Measurements from ENCODE around the gene RMND5B. TPM values are rescaled to one million over a fixed set of nuclear protein-coding genes. Genes with fewer than 3 reads are reported as not detected.

RMND5B gene
- total RNA-seq, 4 donors from 2014 or later: 32.9 to 49.3 (median 48.2) TPM

DNA sequence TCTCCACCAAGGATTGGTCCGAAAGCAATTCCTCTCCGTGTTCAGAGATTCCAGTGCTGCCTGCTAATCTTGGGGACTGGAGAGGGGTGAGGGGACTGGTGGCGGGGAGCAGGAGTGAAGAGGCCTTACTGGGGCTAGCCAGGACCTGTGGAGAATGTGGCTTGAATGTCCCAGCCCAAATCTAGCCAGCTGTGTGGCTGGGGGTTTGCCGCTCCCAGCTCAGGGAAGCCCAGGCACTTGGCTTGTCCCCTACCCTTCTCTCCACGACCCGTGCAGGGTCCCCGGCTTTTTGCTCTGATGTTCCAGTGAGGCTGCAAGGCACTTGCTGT is 15.0 kb upstream of the RMND5B start:
- intact Hi-C loops (cut with DNase I): no loop called here
- H3K4me3 ChIP-seq (replicated peaks in 1 of 3): no peak overlapping the region
- WGBS, 2 donors: 45 to 66% methylated on average over 6 to 7 of the region's 7 CpGs

DNA sequence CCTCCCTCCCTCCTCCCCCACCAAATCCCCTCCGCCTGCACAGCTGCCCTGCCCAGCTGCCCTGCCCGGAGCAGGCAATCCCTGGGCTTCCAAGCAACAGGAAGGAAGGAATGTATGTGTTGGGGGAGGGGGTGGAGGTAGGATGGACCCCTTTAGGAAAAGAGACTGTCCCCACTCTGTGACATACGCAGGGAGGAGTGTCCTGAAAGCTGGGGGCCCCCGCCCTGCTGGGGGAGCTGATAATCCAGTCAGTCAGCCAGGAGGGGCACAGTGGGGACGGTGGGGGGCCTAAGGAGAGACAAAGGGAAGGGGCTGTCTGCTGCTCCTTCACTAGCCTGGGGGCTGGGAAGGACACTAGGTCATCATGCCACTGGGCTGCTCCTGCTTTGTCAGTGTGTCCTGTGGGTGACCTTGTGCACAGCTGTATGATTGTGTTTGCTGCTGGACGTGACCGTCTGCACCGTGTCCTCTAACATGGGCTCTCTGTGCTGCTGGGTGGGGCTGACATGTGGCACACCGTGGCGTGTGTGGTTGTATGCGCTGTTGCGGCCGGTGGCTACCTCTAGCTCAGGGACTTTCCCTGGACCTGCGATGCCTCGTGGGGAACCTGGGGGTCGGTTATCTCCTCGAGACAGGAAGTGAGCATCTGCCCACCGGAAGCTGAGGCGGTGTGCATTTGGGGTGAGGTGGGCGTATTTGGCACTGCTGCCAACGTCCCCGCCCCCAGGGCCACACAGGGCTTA is 14.5 kb upstream of the RMND5B start:
- intact Hi-C loops (cut with DNase I): no loop called here
- Histone ChIP-seq H3K27ac (no peak overlapping the region), H3K4me3 (replicated peaks in 1 of 3) (no peak overlapping the region), H3K4me1 (peaks cover 3 to 9% of the 10 kb centered on the region in 2 donors), H3K36me3 (no peaks in the 10 kb centered on the region), H3K9me3 (no peaks in the 10 kb centered on the region), H3K27me3 (no peaks in the 10 kb centered on the region)
- DNase-seq: no peak
- WGBS, 2 donors: 61 to 71% methylated on average over 12 to 21 of the region's 22 CpGs
- no peak for TF ChIP-seq POLR2A (IDR thresholded peaks at IDR 0.05)
- TF ChIP-seq, protein P1, sequence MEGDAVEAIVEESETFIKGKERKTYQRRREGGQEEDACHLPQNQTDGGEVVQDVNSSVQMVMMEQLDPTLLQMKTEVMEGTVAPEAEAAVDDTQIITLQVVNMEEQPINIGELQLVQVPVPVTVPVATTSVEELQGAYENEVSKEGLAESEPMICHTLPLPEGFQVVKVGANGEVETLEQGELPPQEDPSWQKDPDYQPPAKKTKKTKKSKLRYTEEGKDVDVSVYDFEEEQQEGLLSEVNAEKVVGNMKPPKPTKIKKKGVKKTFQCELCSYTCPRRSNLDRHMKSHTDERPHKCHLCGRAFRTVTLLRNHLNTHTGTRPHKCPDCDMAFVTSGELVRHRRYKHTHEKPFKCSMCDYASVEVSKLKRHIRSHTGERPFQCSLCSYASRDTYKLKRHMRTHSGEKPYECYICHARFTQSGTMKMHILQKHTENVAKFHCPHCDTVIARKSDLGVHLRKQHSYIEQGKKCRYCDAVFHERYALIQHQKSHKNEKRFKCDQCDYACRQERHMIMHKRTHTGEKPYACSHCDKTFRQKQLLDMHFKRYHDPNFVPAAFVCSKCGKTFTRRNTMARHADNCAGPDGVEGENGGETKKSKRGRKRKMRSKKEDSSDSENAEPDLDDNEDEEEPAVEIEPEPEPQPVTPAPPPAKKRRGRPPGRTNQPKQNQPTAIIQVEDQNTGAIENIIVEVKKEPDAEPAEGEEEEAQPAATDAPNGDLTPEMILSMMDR (IDR thresholded peaks at IDR 0.05): no peak

More for the DNA sequence above, 15.0 kb upstream of the RMND5B start:
- TF ChIP-seq, protein P1 (IDR thresholded peaks at IDR 0.05): no peak
- no peak for TF ChIP-seq POLR2A (IDR thresholded peaks at IDR 0.05)
- no peaks in the 10 kb centered on the region for H3K36me3 ChIP-seq
- peaks cover 0 to 5% of the 10 kb centered on the region in 2 donors for H3K4me1 ChIP-seq
- no peak overlapping the region for H3K27ac ChIP-seq
- no peaks in the 10 kb centered on the region for H3K9me3 ChIP-seq
- no peak for DNase-seq
- H3K27me3 ChIP-seq: no peaks in the 10 kb centered on the region

DNA sequence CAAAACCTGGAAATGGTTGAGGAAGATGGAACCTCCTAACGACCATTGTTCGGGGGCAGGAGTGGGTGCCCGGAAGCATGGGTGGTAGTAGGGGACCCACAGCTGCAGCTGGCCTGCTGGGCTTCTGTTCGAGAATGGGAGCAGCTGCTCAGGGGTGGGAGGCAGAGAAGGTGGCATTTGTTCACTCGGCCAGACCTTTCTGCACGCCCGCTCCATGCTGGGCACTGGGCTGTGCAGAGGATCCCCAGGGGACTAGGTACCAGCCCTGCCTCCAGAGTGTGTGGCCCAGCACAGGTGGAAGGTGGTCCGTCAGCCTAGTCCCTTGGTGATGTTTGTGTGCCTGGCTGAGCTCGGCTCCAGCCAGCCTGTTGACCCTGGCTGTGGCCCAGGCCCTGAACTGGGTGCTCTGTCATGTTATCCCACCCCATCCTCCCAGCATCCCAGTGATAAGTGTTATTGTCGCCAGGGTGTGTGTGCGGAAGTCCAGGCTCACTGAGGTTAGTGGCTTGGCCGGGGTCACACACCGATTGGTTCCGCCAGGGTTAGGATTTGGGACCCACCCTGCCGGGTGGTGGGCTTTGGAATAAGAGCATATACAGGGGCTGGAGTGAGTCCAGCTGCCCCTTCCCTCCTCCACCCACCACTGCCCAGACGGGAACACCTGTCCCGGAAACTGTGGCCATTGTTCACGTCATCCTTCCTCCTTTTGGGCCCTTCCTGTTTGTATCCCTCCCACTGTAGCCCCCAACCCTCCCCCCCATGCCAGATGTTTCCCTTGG is 12.7 kb upstream of the RMND5B start:
- intact Hi-C loops (cut with DNase I): no loop called here
- no peak overlapping the region for H3K27ac ChIP-seq
- H3K4me3 ChIP-seq (replicated peaks in 1 of 3): no peak overlapping the region
- 74 to 80% methylated on average over 10 to 15 of the region's 18 CpGs for WGBS, 2 donors
- TF ChIP-seq, protein P1 (IDR thresholded peaks at IDR 0.05): no peak
- TF ChIP-seq POLR2A (IDR thresholded peaks at IDR 0.05): no peak
- peaks cover 6 to 10% of the 10 kb centered on the region in 2 donors for H3K4me1 ChIP-seq
- H3K9me3 ChIP-seq: no peaks in the 10 kb centered on the region
- no peak for DNase-seq
- H3K27me3 ChIP-seq: no peaks in the 10 kb centered on the region
- no peaks in the 10 kb centered on the region for H3K36me3 ChIP-seq

DNA sequence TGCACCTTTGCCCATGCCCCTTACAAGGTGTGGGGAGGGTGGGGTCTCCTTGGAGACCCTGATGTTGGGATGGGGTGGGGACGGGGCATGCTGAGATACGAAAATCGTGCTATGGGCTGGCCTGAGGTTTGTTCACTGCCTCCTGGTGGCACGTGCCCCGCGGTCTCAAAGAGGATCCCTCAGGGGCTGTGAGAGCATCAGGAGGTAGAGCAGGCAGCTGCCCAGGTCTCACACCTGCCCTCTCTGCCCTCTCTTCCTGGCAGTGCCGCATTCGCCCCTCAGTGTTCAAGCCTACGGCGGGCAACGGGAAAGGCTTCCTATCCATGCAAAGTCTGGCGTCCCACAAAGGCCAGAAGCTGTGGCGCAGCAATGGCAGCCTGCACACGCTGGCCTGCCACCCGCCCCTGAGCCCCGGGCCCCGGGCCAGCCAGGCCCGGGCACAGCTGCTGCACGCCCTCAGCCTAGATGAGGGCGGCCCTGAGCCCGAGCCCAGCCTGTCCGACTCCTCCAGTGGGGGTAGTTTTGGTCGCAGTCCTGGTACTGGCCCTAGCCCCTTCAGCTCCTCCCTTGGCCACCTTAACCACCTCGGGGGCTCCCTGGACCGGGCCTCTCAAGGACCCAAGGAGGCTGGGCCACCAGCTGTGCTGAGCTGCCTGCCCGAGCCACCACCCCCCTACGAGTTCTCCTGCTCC is 10.8 kb upstream of the RMND5B start:
- peaks cover 5 to 13% of the 10 kb centered on the region in 2 donors for H3K4me1 ChIP-seq
- intact Hi-C loops (cut with DNase I): no loop called here
- no peak for TF ChIP-seq POLR2A (IDR thresholded peaks at IDR 0.05)
- TF ChIP-seq, protein P1 (IDR thresholded peaks at IDR 0.05): no peak
- H3K4me3 ChIP-seq (replicated peaks in 1 of 3): no peak overlapping the region
- H3K27ac ChIP-seq: no peak overlapping the region
- H3K9me3 ChIP-seq: no peaks in the 10 kb centered on the region
- H3K36me3 ChIP-seq: no peaks in the 10 kb centered on the region
- no peaks in the 10 kb centered on the region for H3K27me3 ChIP-seq
- DNase-seq: no peak
- 92 to 94% methylated on average over 16 to 21 of the region's 27 CpGs for WGBS, 2 donors
